Measurements from ENCODE around the gene RAP1GAP2.

The RAP1GAP2 gene

DNA sequence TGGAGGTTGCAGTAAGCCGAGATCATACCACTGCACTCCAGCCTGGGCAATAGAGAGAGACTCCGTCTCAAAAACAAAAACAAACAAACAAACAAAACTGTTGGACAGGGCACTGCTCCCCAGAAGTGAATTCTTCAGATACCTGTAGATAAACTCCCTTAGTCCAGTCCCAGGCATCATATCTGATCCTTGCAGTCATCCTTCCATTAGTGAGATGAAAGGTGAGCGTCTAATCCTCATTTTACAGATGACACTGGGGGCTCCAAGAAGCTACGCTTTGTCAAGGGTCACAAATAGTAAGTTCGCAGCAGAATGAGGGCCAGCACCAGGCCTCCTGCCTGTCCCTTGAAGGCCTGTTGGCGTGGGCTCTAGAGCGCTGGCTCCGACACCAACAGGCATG is 165.2 kb downstream of the RAP1GAP2 start:
- no peak overlapping the region for H3K4me3 ChIP-seq (ENCODE audit: low read depth, low read length)
- TF ChIP-seq, protein P1, sequence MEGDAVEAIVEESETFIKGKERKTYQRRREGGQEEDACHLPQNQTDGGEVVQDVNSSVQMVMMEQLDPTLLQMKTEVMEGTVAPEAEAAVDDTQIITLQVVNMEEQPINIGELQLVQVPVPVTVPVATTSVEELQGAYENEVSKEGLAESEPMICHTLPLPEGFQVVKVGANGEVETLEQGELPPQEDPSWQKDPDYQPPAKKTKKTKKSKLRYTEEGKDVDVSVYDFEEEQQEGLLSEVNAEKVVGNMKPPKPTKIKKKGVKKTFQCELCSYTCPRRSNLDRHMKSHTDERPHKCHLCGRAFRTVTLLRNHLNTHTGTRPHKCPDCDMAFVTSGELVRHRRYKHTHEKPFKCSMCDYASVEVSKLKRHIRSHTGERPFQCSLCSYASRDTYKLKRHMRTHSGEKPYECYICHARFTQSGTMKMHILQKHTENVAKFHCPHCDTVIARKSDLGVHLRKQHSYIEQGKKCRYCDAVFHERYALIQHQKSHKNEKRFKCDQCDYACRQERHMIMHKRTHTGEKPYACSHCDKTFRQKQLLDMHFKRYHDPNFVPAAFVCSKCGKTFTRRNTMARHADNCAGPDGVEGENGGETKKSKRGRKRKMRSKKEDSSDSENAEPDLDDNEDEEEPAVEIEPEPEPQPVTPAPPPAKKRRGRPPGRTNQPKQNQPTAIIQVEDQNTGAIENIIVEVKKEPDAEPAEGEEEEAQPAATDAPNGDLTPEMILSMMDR (IDR thresholded peaks at IDR 0.05; ENCODE audit: low read depth, low read length), result no peak

DNA sequence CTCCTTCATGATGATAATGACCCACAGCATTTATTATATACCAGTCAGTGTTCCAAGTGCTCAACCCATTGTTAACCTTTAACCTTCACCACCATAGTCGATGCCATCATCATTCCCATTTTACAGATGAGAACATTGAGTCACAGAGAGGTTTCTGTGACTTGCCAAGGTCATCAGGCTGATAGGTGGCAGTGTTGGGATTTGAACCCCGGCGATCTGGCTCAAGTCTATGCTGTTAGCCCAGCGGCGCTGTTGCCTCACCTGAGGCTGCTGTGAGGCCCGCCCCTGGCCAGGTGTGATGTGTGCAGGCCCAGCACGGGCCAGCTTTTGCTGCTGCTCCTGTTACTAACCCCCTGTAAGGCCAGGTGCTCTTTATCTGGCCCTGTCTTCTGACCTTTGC is 166.0 kb downstream of the RAP1GAP2 start:
- no peak overlapping the region for H3K4me3 ChIP-seq (ENCODE audit: low read depth, low read length)
- TF ChIP-seq, protein P1 (IDR thresholded peaks at IDR 0.05; ENCODE audit: low read depth, low read length), result no peak

DNA sequence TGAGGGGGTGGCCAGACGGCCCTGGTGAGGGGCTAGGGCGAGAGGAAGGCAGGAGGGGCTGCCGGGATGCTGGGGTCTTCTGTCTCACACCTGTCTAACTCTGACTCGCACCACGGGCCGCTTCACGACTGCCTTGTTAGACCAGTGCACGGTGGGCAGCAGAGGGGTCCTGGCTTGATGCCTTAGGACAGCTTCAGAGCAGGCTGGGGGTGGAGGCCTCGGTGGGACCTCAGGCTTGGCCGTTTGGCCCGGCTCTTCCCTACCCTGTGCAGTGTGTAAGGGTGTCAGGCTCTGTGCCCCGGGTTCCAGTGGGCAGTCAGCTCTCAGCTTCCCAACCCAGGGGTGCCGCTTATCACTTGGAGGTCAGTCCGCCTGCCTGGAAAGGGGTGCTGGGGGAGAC is 166.5 kb downstream of the RAP1GAP2 start:
- TF ChIP-seq, protein P1 (IDR thresholded peaks at IDR 0.05; ENCODE audit: low read depth, low read length), result no peak
- no peak overlapping the region for H3K4me3 ChIP-seq (ENCODE audit: low read depth, low read length)

DNA sequence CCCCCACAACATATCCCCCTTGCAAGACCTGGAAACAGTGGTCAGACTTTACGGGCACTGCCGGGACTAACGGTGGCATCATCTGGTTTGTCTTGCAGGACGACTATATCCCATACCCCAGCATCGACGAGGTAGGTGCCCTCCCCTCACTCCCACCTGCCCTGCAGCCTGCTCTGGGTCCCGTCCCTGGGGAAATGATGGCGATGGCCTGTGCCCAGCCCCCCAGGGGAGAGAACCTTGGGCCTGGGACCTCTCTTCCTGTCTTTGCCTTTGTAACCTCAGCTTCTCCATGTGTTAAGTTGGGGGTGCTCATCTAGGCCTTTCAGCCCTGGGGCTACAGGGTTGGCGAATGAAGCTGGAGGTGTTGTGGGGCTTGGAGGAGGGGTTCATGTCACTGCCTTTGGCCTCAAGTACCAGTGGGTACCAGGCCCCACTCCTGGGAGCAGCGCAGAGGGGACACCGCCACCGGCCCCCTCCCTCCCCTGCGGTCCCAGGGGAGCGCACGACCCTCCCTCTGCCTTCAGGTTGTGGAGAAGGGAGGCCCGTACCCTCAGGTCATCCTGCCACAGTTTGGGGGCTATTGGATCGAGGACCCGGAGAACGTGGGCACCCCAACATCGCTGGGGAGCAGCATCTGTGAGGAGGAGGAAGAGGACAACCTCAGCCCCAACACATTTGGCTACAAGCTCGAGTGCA is 167.2 kb downstream of the RAP1GAP2 start:
- TF ChIP-seq, protein P1 (IDR thresholded peaks at IDR 0.05; ENCODE audit: low read depth, low read length), result no peak
- H3K4me3 ChIP-seq (ENCODE audit: low read depth, low read length), result no peak overlapping the region

DNA sequence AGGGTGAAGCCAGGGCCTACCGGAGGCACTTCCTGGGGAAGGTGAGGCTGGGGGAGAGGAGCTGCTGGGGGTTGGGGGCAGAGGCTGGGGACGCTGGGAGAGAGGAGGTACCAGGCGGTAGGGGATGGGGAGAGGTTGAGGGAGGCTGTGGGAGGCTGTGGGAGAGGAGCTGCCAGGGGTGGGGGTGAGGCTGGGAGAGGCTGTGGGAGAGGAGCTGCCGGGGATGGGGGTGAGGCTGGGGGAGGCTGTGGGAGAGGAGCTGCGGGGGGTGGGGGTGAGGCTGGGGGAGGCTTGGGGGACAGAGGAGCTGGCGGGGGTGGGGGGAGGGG is 167.8 kb downstream of the RAP1GAP2 start:
- TF ChIP-seq, protein P1 (IDR thresholded peaks at IDR 0.05; ENCODE audit: low read depth, low read length), result no peak
- no peak overlapping the region for H3K4me3 ChIP-seq (ENCODE audit: low read depth, low read length)

DNA sequence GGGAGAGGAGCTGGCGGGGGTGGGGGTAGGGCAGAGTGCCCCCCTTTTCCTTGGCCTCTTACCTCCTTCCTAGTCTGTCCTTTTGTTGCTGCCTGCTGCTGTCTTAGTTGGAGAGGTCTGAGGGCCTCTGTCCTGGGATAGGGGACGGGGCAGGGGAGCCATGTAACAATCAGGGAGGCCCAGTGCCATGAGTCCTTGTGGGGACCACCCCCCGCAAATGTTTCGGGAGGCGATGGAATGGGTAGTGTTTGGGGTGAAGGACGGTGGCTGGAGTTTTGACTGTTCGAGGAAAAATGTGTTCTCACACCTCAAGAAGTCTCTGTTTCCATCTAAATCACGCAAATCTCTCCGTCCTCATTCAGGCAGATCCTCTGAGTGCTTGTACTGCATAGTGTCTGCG is 168.1 kb downstream of the RAP1GAP2 start:
- TF ChIP-seq, protein P1 (IDR thresholded peaks at IDR 0.05; ENCODE audit: low read depth, low read length), result no peak
- no peak overlapping the region for H3K4me3 ChIP-seq (ENCODE audit: low read depth, low read length)

DNA sequence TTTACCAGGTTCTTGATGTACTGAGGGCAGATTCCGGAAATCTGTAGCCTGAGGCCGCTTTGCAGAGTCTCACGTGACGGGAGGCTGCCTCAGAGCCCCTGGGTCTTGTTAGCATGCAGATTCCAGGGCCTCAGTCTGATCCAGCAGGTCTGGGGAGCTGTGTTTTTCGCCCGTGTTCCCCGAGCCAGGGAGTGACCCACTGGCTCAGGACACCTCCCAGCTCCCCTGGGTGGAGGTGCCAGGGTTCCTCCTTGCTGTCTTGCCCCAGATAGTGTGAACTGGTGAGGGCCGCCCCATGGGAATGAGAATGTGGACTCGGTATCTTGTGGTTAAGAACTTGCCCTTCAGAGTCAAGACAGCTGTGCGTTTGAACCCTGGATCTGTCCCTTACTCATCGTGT is 168.6 kb downstream of the RAP1GAP2 start:
- TF ChIP-seq, protein P1 (IDR thresholded peaks at IDR 0.05; ENCODE audit: low read depth, low read length), result no peak

More for the DNA sequence above, 168.6 kb downstream of the RAP1GAP2 start:
- no peak overlapping the region for H3K4me3 ChIP-seq (ENCODE audit: low read depth, low read length)
